K562 (cell line): ENCODE data around the gene GLIS1. TPM values are rescaled to one million over a fixed set of nuclear protein-coding genes. Genes with fewer than 3 reads are reported as not detected.

ENCODE experiments used
- ATAC-seq: fragments of 200-7000 bp; cut with Tn5 transposase; 3 replicates; pipeline ENCODE4 v1.9.1; 2020; ENCODE audit warnings: moderate library complexity
- BruUV-seq: library from RNA; stranded (reverse); fragments of 400-500 nt; replicated peaks from 2 replicates; lab custom pipeline; 2021; lab: Mats Ljungman, UMichigan
- CTCF ChIA-PET: fragments of 300-600 bp; formaldehyde crosslinking; extraction: SDS; loops from one replicate; lab custom pipeline; 2021; ENCODE audit warnings: low intra/inter-chr PET ratio; lab: Yijun Ruan, JAX
- POLR2A ChIA-PET: fragments of 300-600, 350-650 bp; sonication (Branson Sonifier 250); formaldehyde crosslinking; extraction: SDS; loops from one replicate; lab custom pipeline; 2021; ENCODE audit warnings: antibody characterized with exemption, inconsistent platforms; lab: Yijun Ruan, JAX
- DNase-seq, 4 experiments: peaks; one replicate each; pipeline versions ENCODE4 v3.0.0 to v3.0.0-alpha.2; 2011 to 2018; ENCODE audit warnings: low spot score in 3 of 4, mixed read lengths in 3 of 4; ENCODE audit errors: extremely low read depth in 1 of 4
- FAIRE-seq: peaks from 2 replicates; lab custom pipeline; 2011; peaks lifted over from hg19 to GRCh38; lab: Jason Lieb, UNC
- H2AFZ ChIP-seq: 2 replicates; pipeline ENCODE4 v1.6.0; 2011; ENCODE audit warnings: low read depth, low read length, control low read depth, inconsistent platforms
- H3K27ac ChIP-seq: fragments of 200-600 bp; 3 replicates; pipeline ENCODE4 v1.8.0; 2011; ENCODE audit warnings: low read depth, mild to moderate bottlenecking, control low read depth, inconsistent platforms, low read length, moderate library complexity, mixed read lengths; ENCODE audit errors: extremely low read depth
- H3K27me3 ChIP-seq, 2 experiments: fragments of 300-600 bp in 1 of 2; 2 replicates in 1 of 2; 3 replicates in 1 of 2; pipeline versions ENCODE4 v1.6.0 to v1.8.0; 2011; ENCODE audit warnings: inconsistent platforms in 2 of 2, low read length in 2 of 2, mild to moderate bottlenecking in 1 of 2, mixed read lengths in 1 of 2, moderate library complexity in 1 of 2; ENCODE audit not compliant: control insufficient read depth in 2 of 2, insufficient read depth in 2 of 2
- H3K36me3 ChIP-seq: fragments of 300-600 bp; 3 replicates; pipeline ENCODE4 v1.8.0; 2011; ENCODE audit warnings: mild to moderate bottlenecking, low read length, inconsistent platforms; ENCODE audit not compliant: control insufficient read depth, insufficient read depth
- H3K4me1 ChIP-seq, 2 experiments: fragments of 200-600 bp in 1 of 2; replicated peaks in 1 of 2; 2 replicates in 1 of 2; 3 replicates in 1 of 2; pipeline versions ENCODE4 v1.5.1 to v1.8.0; 2011; ENCODE audit warnings: inconsistent platforms in 2 of 2, low read length in 2 of 2, mild to moderate bottlenecking in 1 of 2, mixed read lengths in 1 of 2, moderate library complexity in 1 of 2; ENCODE audit not compliant: control insufficient read depth in 2 of 2, insufficient read depth in 2 of 2
- H3K4me2 ChIP-seq: 2 replicates; pipeline ENCODE4 v1.6.1; 2011; ENCODE audit warnings: low read length, control low read depth, inconsistent platforms, mixed read lengths; ENCODE audit not compliant: insufficient read depth
- H3K4me3 ChIP-seq: fragments of 200-600 bp; sonication (generic), shearing (Covaris generic); 2 replicates; pipeline ENCODE4 v1.5.1; 2016; ENCODE audit warnings: control low read depth, inconsistent platforms
- H3K79me2 ChIP-seq: fragments of 200-600 bp; 3 replicates; pipeline ENCODE4 v1.8.0; 2011; ENCODE audit warnings: low read length, inconsistent platforms; ENCODE audit not compliant: control insufficient read depth, insufficient read depth
- H3K9ac ChIP-seq, 2 experiments: 2 replicates each; pipeline versions ENCODE4 v1.6.0 to v1.6.1; 2011; ENCODE audit warnings: low read depth in 2 of 2, low read length in 2 of 2, control low read depth in 1 of 2, inconsistent platforms in 1 of 2, mild to moderate bottlenecking in 1 of 2, mixed read lengths in 1 of 2; ENCODE audit not compliant: insufficient read depth in 1 of 2
- H3K9me1 ChIP-seq: one replicate; pipeline ENCODE4 v1.6.0; 2011; ENCODE audit warnings: inconsistent platforms, mild to moderate bottlenecking, low read length, moderate library complexity; ENCODE audit not compliant: control insufficient read depth, insufficient read depth
- H3K9me3 ChIP-seq: replicated peaks from 2 replicates; pipeline ENCODE4 v1.5.1; 2011; ENCODE audit warnings: low read depth, low read length, inconsistent platforms; ENCODE audit not compliant: control insufficient read depth, insufficient read depth
- H4K20me1 ChIP-seq: replicated peaks from 2 replicates; pipeline ENCODE4 v1.6.1; 2011; ENCODE audit warnings: low read length, inconsistent platforms, mixed read lengths; ENCODE audit not compliant: control insufficient read depth, insufficient read depth
- POLR2A ChIP-seq: fragments of 450-650 bp; conservative IDR thresholded peaks from 2 replicates; pipeline ENCODE4 v1.6.1; 2016
- RBM15 ChIP-seq: fragments of 200-400 bp; formaldehyde crosslinking; IDR thresholded peaks from 2 replicates; pipeline ENCODE4 v1.6.1; 2018; ENCODE audit warnings: mild to moderate bottlenecking, low read length, moderate library complexity; ENCODE audit not compliant: insufficient read depth
- SREBF2 ChIP-seq: sonication (generic); formaldehyde crosslinking; IDR thresholded peaks from 2 replicates; pipeline ENCODE4 v1.4.0; 2020; ENCODE audit warnings: mild to moderate bottlenecking, missing genetic modification reagents
- WGBS: fragments of 100-300 bp; shearing (Covaris generic); methylation state at CpG from one replicate; pipeline ENCODE4 v1.1.6; 2016; ENCODE audit warnings: low coverage, mixed read lengths; ENCODE audit not compliant: insufficient coverage; ENCODE audit errors: missing lambda C conversion rate; 5-methylcytosine and 5-hydroxymethylcytosine counted together
- in situ Hi-C: fragments of 300-500 bp; cut with MboI; formaldehyde crosslinking; loops from 4 replicates; pipeline ENCODE4 v1.15.0; 2018; ENCODE audit warnings: inconsistent platforms, mixed read lengths
- intact Hi-C: fragments of 100-400 bp; cut with micrococcal nuclease; formaldehyde crosslinking; loops from 2 replicates; pipeline ENCODE4 v1.14.2; 2022
- polyA plus RNA-seq, 8 experiments: library from polyadenylated mRNA; depleted of rRNA in 4 of 8; stranded (reverse) in 5 of 8; unstranded in 3 of 8; fragments of >200 nt; fragmentation: Nextera tagmentation in 2 of 8; fragmentation: Illumina TruSeq in 1 of 8; extraction: Ambion mirVana in 2 of 8; extraction: Trizol in 1 of 8; gene quantifications; 2 replicates each; pipeline versions ENCODE4 v1.2.1 to v1.2.3, GENCODE V29; 2011 to 2014; ENCODE audit warnings: inconsistent platforms in 1 of 8, missing spikeins in 1 of 8
- total RNA-seq, 7 experiments: library from RNA; depleted of rRNA in 6 of 7; stranded (reverse); fragments of >200 nt in 6 of 7; fragmentation: Illumina TruSeq in 2 of 7; extraction: Trizol in 2 of 7; gene quantifications; 2 replicates each; pipeline versions ENCODE4 v1.2.1 to v1.2.3, GENCODE V29; 2011 to 2021; ENCODE audit warnings: low replicate concordance in 1 of 7
- TF ChIP-seq, protein P1 (sequence below): fragments of 450-650 bp; formaldehyde crosslinking; IDR thresholded peaks from 2 replicates; pipeline ENCODE4 v1.4.0; 2022; ENCODE audit warnings: missing genetic modification characterization
- TF ChIP-seq, protein P2 (sequence below): sonication (generic); formaldehyde crosslinking; IDR thresholded peaks from 2 replicates; pipeline ENCODE4 v1.8.1; 2023; ENCODE audit warnings: mild to moderate bottlenecking, missing genetic modification reagents

Gene GLIS1
- total and polyA plus RNA-seq, 9 of the 15 experiments (the other 6 are each of a cell fraction or from before 2014, with no cell fraction given), result not detected

DNA sequence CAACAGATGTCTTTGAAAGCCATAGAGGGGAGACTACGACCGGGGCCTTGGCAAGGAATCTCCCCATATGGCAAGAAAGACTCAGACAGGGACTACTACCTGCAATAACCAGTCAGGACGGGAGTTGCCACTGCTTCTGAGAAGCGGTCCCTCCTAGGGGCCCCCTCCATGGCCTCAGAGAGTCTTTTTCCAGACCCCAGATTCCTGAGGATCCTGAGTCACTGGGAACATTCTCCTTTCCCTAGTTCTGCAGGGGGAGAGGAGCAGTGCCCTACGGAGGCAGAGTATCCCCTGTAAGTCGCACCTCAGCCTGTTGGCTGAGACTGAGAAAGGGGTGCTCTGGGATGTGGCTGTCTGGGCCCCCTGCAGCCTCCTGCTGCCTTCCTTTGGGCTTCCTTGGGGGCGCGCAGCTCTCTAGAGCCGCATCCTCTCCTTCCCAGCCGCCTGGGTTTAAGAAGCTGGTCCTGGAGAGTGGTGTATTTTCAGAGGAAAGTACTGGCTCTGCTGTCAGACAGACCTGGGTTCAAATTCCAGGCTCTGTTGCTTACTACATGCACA, 7.8 kb downstream of the GLIS1 start (continued):
- TF ChIP-seq, protein P1, sequence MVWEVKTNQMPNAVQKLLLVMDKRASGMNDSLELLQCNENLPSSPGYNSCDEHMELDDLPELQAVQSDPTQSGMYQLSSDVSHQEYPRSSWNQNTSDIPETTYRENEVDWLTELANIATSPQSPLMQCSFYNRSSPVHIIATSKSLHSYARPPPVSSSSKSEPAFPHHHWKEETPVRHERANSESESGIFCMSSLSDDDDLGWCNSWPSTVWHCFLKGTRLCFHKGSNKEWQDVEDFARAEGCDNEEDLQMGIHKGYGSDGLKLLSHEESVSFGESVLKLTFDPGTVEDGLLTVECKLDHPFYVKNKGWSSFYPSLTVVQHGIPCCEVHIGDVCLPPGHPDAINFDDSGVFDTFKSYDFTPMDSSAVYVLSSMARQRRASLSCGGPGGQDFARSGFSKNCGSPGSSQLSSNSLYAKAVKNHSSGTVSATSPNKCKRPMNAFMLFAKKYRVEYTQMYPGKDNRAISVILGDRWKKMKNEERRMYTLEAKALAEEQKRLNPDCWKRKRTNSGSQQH, result no peak
- no peak for TF ChIP-seq POLR2A
- TF ChIP-seq, protein P2, sequence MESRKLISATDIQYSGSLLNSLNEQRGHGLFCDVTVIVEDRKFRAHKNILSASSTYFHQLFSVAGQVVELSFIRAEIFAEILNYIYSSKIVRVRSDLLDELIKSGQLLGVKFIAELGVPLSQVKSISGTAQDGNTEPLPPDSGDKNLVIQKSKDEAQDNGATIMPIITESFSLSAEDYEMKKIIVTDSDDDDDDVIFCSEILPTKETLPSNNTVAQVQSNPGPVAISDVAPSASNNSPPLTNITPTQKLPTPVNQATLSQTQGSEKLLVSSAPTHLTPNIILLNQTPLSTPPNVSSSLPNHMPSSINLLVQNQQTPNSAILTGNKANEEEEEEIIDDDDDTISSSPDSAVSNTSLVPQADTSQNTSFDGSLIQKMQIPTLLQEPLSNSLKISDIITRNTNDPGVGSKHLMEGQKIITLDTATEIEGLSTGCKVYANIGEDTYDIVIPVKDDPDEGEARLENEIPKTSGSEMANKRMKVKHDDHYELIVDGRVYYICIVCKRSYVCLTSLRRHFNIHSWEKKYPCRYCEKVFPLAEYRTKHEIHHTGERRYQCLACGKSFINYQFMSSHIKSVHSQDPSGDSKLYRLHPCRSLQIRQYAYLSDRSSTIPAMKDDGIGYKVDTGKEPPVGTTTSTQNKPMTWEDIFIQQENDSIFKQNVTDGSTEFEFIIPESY (CRISPR knock-in tag), result no peak
- TF ChIP-seq RBM15, result no peak

DNA sequence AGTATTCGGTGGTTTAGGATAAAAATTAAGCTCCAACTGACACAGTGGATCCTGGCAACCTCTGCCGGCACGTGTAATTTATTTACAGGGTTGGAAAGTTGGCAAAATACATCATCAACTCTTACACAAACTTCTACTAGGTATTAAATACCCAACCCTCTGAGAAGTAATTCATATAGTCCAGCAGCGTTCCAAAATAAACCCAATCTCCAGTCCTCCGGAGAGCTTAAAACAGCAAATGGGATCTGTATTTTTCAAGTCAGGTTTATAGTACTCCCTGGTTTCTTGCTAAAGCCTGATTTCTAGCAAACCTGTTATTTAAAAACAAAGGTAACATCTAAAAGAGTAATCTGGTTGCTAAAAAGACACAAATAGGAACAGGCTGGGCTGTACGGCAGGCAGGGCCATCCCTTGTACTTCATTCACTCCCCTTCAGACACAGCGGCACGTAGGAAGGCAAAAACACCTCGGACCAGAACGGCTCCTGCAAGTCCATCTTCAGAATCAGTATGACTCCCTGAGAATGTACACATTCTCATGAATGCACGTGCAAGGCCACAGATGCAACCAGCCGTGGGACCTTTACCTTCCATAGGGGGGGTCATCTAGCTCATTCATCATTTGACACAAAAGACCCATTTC, 8.6 kb downstream of the GLIS1 start:
- no TSS peak for BruUV-seq
- TF ChIP-seq SREBF2 (CRISPR knock-in tag), result no peak
- Histone ChIP-seq H3K27me3 (peaks cover 67 to 70% of the 10 kb centered on the region in 2 experiments), H3K9me3 (no peaks in the 10 kb centered on the region), H4K20me1 (peaks cover 6% of the 10 kb centered on the region; the same call in 1 of the 2 replicates), H3K4me1 (no peaks in the 10 kb centered on the region), H2AFZ (no peak overlapping the region), H3K4me2 (no peak overlapping the region), H3K79me2 (no peaks in the 10 kb centered on the region), H3K9ac (no peak overlapping the region), H3K27ac (no peak overlapping the region), H3K4me3 (no peak overlapping the region), H3K9me1 (no peaks in the 10 kb centered on the region), H3K36me3 (no peaks in the 10 kb centered on the region)
- DNase-seq (no peak), FAIRE-seq (no peak), ATAC-seq (no peak)
- POLR2A ChIA-PET, result interaction anchor here (1.2 kb wide), 1 partner anchor 16 kb away, joined by 4 read pairs; no protein-coding TSS in a partner anchor
- 10% methylated on average over 12 of the region's 12 CpGs for WGBS
- in situ Hi-C loops (no loop called here), intact Hi-C loops (no loop called here)
- CTCF ChIA-PET, result no interaction called here
